ENCODE measurements around the gene FN3K.

The FN3K gene

DNA sequence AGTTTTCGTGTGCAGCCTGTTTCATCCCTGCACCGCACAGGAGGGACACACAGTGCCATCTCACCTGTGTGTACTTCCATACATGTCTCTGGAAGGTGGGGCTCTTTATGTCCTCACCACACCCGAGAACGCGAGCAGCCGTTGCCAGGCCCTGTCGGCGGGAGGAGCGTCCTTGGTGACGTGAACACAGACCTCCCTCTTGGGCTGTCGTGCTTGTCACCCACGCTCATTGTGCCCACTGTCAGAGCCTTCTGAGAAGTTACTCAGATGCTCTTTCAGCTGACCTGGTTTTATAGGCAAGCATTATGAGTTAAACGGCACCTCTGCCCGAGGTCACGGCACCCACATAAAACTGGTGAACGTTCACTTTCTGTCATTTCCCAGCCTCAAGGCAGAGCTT, 64.2 kb downstream of the FN3K start:
- H3K4me3 ChIP-seq (ENCODE audit: control insufficient read depth, low read depth, low read length), result no peak overlapping the region
- TF ChIP-seq, protein P1, sequence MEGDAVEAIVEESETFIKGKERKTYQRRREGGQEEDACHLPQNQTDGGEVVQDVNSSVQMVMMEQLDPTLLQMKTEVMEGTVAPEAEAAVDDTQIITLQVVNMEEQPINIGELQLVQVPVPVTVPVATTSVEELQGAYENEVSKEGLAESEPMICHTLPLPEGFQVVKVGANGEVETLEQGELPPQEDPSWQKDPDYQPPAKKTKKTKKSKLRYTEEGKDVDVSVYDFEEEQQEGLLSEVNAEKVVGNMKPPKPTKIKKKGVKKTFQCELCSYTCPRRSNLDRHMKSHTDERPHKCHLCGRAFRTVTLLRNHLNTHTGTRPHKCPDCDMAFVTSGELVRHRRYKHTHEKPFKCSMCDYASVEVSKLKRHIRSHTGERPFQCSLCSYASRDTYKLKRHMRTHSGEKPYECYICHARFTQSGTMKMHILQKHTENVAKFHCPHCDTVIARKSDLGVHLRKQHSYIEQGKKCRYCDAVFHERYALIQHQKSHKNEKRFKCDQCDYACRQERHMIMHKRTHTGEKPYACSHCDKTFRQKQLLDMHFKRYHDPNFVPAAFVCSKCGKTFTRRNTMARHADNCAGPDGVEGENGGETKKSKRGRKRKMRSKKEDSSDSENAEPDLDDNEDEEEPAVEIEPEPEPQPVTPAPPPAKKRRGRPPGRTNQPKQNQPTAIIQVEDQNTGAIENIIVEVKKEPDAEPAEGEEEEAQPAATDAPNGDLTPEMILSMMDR (conservative IDR thresholded peaks at IDR 0.05; ENCODE audit: control insufficient read depth, insufficient read depth, low read depth, low read length), result no peak
- DNase-seq (ENCODE audit: low read depth), result no peak
